HG03457 (cell line): ENCODE data around the gene RNF115.
"Not testable (repeated sequence)": the region's sequence is repeated elsewhere in the genome, so short reads cannot be mapped to it uniquely, and the experiment has no call there.

ENCODE experiments used
- ATAC-seq: cut with Tn5 transposase; IDR thresholded peaks from one replicate; pipeline ENCODE4 v1.9.1; 2021; ENCODE audit warnings: moderate number of reproducible peaks; ENCODE audit not compliant: unreplicated experiment

The RNF115 gene

DNA sequence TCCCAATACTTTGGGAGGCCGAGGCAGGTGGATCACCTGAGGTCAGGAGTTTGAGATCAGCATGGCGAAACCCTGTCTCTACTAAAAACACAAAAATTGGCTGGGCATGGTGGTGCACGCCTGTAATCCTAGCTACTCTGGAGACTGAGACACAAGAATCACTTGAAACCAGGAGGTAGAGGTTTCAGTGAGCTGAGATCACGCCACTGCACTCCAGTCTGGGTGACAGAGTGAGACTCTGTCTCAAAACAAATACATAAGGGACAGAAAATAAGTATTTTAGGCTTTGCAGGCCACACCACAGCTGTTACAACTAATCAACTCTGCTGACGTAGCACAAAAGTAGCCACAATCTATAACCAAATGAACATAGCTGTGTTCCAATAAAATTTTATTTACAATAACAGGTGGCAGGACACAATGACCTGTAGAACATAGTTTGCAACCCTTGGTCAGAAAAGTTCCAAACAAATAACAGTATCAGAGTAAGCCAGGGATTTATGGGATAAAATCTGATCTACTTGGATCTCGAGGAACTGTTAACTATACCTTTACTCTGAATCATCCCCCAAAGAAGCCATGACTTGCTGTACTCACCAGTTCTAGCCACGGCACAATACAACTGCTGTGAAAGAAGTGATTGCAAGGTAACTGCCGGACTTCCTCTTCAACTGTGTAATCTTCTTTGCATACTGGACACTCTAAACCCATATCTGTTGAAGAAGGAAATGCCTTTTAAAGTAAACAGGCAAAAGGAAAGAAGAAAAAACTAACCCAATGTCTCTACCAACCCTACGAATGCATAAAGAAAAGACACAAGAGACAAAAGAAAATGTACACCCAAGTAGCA lies 76.3 kb downstream of the RNF115 start:
- no peak for ATAC-seq

DNA sequence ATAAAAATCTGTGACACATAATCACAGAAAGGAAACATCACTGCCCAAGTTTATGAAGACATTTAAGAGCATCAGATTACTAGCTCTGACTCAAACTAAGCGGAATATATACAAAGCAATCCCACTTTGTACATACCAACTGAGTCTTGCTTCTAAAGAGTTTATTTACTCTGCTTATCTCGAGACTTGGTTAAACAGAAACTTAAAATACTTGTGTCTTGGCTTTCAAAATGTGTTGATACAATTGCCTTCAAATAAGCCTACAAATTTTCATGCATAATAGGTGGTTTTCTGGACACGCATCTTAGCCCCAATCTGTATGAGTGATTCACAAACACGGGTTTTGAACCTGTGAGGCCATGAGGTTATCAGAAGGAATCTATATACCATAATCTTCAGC lies 83.6 kb downstream of the RNF115 start:
- no peak for ATAC-seq

DNA sequence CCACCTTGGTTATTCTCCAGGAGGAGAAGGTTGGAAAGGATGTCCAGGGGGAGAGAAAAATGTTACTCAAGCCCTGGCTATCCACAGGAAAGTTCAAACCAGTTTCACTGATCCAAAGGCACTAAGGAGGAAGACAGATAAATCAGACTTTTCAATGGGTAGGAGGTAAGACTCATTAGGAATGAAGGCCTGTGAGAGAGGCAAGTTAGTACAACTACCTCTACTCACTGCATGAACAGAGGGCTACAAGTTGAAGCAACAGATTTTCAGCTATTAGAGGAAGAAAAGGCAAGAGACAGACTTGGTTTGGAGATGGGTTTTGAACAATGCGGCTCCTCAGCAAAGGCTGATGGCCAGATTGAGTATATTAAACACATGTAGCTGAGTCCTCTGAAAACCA lies 87.7 kb downstream of the RNF115 start:
- no peak for ATAC-seq

DNA sequence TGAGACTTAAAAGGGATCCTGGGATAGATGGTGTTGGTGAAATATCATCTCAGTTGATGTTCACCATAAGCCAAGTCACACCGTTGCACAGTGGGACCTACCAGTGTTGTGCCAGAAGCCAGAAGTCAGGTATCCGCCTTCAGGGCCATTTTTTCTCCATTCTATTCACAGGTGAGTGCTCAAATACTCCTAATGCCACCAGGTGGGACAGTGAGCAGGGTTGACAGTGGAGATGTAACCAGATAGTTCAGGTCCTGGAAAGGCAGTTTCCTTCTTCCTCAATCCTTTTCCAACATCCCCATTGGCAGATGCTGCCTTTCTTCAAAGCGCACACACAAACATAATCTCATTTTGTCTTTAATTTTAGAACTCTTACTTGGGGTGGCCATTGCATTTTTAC lies 93.0 kb downstream of the RNF115 start:
- no peak for ATAC-seq

DNA sequence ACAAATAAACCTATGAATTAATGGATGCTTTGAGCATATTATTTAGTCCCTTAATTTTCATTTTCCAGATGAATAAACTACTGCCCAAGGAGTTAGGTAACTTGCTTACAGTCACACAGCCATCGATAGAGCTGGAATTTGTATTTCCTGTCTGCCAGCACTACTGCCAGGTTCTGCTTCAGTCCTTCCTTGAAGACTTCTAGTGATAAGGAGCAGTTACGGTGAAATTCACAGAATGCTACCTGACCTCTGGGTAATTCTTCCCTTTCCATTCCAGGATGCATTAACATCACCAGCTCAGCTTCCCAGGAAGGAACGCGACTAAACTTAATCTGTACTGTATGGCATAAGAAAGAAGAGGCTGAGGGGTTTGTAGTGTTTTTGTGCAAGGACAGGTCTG lies 93.4 kb downstream of the RNF115 start:
- ATAC-seq: no peak

DNA sequence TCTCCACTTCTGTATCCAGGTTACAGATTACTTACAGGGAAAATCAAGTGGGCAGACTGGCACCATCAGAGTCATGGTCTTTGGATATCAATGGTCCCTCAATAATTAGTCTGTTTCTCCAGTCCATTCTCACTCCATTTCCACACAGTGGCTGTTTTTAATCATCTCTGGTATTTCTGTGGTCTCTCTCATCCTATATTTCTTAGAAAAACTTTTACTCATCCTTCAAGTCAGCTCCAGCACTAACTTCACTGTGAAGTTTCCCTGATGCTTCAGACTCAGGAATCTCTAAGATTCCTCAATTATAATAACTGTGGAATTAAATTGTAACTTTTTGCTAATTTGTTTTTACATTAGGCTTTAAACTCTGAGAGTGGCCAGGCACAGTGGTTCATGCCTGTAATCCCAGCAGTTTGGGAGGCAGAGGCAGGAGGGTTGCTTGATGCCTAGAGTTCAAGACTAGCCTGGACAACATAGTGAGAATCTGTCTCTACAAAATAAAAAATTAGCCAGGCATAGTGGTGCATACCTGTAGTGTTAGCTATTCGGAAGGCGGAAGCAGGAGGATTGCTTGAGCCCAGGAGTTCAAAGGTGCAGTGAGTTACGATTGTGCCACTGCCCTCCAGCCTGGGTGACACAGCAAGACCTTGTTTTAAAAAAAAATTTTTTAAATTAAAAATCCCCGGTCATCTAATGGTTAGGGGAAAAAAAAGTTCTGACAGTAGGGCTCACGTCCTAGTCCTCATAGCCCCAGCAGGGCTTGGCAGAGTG lies 94.0 kb downstream of the RNF115 start:
- ATAC-seq: no peak

DNA sequence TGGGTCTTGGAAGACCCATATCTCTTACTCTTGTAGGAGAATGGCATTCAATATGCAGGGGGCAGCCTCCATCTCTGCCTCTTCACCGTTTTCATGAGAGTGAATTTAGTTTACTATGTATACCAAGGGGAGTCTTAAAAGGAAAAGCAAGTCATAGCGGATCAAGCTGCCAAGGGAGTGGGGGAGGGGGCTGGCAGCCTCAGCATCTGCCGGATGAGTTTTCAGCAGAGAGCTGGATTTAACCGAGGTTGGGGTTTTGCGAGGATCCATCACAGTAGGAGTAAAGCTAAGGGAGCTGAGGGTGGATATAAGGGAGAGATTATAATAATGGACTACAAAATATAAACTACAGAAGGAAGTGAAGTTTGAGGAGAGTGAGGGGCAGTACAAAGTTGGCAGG lies 94.7 kb downstream of the RNF115 start:
- ATAC-seq: no peak

DNA sequence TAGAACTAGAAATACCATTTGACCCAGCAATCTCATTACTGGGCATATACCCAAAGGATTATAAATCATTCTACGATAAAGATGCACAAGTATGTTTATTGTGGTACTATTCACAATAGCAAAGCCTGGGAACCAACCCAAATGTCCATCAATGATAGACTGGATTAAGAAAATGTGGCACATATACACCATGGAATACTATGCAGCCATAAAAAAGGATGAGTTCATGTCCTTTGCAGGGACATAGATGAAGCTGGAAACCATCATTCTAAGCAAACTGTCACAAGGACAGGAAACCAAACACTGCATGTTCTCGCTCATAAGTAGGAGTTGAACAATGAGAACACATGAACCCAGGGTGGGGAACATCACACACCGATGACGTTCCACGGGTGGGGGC lies 97.7 kb downstream of the RNF115 start:
- ATAC-seq: not testable (repeated sequence)

DNA sequence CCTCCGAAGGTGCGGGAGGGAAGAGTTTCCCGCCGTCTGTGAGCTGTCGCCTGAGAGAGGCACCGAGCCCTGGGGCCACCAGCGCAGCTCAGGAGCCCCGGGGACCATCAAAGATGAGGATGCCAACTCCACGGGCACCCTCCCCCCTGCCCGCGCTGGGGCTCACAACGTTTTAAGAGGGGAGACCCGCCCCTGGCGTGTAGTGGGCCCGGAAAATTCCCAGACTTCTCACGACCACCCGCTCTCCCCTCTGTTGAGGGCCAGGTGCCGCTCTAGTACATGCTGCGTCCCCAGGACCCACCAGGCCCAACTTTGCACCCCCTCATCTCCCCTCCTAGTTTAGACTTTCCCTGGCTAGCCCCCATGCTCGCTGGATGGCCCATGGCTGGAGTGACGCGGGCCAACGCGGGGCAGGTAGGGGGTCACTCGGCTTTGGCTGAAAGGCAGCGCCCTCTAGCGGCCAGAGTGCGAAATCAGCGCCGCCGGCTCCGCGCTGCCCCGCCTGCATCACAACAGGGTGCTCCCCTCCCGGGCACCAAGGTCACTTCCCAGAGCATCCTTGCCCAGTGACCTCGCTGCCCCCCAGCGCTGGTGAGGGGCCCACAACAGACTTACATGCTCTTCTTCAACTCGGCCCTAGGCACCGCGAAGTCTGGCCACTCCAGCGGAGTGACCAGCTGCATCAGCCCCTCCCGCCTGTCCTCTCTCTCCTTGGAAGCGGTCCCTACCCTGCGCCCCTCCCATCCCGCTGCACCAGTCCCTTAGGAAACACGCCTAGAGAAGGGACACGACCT lies 102.8 kb downstream of the RNF115 start:
- no peak for ATAC-seq

DNA sequence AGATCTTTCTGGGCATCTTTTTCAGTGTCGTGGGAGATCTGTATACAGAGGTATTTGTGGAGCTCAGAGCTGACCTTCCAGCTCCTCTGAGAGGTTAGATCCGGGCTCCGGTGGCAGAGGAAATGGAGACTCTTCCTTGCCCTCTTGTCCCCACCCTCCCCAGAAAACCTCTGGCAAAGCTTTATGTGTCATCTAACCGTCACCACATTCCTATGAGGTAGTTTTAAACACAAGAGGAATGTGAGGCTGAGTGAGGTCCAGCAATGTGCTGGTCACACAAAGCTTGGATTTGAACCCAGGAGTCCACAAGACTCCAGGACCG lies 103.4 kb downstream of the RNF115 start:
- ATAC-seq: no peak

DNA sequence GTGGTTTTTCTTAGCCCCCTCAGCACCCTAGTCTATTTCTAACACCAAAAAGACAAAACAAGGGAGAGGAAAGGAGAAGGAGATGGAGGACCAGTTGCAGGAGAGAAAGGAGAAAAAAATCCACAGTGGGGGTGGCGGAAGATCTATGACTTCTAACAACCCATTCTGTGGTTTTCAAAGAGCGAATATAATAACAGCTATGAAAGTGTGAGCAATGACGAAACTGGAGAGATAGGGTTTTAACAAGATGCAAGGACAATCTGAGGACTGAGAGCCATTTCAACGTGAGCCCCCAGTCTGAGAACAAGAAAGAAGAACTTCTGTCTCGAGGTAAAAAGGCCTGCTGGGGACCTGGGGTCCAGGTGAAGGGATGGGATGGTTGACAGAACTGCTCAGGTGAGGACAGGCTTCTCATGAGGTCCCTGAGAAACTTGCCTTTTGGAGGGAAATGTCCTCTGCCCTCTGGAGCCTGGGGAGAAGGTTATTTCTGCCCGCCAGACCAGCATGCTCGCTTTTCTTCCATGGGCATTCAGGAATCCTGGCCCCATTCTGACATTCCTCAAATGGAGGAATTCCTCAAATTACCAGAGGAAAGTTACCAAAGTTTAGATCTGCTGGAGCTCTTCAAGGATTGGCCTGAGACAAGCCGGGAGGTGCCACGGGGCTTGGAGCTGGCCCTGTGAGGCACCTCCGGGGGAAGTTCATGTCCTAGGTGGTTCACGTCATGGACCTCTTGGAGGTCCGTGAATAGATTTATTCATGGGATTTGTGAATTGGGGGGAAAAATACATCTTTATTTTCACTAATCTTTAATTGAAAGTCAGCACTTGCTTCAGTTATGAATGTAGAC lies 104.4 kb downstream of the RNF115 start, which contains the start of gene CD160:
Gene CD160, plus strand, starts transcription at position 270 of the 850 bp plus-strand sequence. CDS start 8,829 bp downstream, outside the sequence.
- no peak for ATAC-seq

DNA sequence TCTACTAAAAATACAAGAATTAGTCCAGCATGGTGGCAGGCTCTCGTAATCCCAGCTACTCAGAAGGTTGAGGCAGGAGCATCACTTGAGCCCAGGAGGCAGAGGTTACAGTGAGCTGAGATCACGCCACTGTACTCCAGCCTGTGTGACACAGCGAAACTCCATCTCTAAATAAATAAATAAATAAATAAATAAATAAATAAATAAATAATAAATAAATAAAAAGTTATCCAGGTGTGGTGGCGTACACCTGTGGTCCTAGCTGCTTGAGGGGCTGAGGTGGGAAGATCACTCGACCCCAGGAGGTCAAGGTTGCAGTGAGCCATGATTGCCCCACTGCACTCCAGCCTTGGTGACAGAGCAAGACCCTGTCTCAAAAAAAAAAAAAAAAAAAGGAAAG lies 105.4 kb downstream of the RNF115 start:
- not testable (repeated sequence) for ATAC-seq

DNA sequence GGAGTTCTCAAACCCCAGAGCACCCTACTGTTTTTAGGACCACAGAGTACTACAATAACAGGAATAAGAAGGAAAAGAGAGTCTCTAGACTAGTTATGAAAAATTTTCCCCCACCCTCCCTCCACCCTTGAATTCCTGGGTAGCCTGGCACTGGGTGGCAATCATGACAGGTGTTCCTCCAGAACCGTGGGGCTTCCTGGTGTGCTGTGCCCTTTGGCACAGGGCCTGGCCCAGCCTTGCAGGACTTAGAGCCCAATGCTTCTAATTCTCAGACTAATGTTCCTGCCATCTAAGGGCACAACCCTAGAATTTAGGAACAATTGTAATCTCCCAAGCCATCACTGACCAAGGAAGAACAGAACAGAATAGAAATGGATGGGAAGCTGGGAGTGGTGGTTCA lies 106.1 kb downstream of the RNF115 start:
- ATAC-seq: no peak

DNA sequence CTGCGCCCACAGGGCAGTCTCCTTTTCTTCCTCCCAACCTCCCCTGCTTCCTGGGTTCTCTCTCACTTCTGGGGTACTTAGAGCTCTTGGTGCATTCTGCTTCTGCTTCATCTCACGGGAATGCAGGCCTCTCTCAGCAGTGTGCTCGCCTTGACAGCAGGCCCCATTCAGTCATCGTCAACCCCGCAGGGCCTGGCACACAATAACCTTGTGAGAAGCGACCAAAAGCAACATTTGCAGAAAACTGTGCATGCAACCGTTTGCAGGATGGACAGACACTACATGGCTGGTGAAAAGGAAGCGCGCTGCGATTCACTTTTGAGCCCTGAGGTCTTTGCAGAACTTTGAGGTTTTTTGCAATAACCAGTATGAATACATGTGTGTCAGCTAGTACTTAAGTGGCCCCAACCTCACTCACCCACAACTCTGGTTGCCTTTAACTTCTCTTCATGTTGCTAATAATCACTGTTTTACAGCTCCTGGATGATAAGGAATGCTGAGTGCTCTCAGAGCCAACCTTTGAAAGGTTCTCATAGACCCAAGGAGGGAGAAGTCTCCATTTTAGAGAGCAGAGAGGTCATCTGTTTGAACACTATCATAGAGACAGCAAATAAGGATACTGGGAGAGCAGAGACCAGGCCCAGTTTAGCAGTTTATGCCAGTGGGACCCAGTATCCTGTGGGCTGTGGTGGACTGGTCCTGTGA lies 107.1 kb downstream of the RNF115 start:
- ATAC-seq: no peak

DNA sequence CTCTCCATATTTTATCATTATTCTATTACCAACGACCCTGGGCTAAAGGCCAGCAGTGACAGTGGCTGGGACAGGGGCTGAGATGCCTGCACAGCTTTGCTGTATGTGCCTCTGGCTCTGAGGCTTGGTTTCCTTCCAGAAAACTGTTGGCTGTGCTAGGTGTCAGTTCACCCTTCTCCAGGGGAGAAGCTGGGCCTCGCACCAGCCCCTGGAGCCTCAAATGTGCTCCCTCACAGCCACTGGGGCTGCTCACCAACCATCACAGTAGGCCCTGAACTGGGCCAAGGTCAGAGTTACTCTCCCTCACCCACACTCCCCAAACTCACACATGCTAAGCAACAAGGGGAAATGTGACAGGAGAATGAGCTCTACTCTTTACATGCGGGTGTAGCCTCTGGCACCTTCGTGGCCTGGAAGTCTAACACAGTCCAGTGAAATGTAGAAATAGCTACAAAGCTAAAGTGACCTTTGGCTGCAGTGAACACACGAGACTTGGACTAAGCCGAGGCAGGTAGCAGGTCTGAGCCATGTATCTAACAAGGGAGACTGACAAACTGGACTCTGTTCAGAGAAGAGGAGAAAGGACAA lies 109.3 kb downstream of the RNF115 start:
- no peak for ATAC-seq

DNA sequence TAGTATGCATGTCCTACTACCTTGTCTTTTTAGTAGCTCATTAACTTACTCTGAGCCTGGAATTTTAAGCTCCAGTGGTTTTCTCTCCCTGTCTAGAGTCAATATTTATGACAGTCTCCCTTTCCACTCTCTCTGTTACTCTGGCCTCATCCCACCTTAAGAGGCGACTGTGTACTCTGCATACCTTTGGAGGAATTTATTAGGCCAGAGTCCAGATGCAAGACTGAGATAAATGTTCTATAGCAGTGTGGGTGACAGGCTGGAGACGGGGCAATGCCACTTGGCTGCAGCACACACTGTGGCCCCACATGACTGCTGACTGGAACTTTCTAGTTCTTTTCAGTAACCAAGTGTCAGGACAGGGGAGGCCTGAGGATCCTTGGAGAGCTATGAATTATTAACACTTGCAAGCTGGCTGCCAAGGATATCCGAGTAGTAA lies 112.7 kb downstream of the RNF115 start:
- ATAC-seq: no peak

DNA sequence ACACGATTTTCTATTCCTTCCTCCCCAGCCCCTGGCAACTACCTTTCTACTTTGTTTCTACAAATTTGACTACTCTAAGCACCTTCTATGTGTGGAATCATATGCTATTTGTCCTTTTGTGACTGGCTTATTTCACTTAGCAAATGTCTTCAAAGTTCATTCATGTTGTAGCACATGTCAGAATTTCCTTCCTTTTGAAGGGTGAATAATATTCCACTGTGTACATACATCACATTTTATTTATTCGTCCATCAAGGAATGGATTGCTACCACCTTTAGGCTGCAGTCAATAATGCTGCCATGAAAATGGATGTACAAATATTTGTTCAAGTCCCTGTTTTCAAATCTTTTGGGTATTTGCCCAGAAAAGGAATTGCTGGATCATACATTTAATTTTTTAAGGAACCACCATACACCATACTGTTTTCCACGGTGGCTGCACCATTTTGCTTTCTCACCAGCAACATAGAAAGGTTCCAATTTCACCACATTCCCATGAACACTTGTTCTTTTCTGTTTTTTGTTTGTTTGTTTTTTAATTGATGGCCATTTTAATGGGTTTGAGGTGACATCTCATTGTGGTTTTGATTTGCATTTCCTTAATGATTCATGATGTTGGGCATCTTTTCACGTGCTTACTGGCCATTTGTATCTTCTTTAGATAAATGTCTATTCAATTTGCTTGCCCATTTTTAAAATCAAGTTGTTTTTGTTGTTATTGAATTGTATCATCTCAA lies 113.4 kb downstream of the RNF115 start:
- ATAC-seq: no peak

DNA sequence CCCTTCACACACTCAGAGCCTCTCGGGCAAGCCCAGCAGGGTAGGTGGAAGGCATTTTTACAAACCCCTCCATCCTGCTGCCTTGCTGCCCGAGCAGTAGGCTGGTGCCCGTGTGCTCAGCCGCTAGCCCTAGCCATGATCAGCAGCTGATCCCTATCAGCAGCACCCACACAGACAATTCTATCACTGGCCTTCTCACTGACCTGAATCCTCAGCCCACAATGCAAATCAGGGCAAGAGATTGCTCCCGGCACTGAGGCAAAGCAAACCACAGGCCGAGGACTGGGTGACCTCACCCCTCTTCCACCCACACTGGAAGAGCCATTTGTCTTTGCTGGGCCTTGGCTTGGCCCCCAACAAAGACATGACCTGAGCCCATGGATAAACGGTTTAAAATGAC lies 115.8 kb downstream of the RNF115 start:
- no peak for ATAC-seq
